ENCODE results near the gene ROR2.
A peak's percentile ranks its signal among the peaks of the same experiment; 100 is the strongest.
"Not testable (repeated sequence)": the region's sequence is repeated elsewhere in the genome, so short reads cannot be mapped to it uniquely, and the experiment has no call there.

ROR2 gene

DNA sequence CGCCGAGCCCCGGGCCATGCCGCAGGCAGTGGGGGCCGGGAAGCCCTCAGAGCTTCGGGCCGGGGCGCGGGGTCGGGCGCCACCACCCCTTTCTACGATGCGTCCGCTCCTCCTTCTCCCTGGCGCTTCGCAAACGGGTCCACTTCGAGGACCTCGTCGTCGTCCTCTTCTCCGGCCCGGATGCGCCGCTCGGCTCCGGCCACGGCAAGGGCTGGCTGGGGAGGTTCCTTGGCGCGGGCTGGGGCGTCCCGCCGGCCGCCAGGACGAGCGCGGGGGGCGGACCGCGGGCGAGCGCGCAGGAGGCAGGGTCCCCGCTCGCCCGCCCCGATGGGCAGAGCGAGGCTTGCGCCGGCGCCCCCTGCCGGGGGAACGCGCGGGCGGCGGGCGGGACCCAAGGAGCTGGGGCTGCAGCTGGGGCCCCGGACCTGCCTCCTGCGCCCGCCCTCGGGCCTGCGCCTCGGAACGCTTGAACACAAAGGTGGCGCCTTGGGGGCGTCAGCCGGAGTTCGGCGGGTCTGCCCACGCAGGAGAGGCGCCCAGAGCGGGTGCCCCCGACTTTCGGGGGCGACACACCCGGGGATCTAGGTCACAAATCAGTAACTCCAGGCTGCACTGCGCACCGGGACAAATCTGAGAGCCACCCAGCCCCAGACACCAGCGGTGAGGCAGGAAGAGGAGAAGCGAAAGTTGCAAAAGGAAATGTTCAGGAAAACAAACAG is at the start of gene ROR2:
TSS of gene ROR2 (minus strand) at position 283 of the 719 bp plus-strand sequence.
- peak; percentile 90 for DNase-seq (ENCODE audit: low spot score)

DNA sequence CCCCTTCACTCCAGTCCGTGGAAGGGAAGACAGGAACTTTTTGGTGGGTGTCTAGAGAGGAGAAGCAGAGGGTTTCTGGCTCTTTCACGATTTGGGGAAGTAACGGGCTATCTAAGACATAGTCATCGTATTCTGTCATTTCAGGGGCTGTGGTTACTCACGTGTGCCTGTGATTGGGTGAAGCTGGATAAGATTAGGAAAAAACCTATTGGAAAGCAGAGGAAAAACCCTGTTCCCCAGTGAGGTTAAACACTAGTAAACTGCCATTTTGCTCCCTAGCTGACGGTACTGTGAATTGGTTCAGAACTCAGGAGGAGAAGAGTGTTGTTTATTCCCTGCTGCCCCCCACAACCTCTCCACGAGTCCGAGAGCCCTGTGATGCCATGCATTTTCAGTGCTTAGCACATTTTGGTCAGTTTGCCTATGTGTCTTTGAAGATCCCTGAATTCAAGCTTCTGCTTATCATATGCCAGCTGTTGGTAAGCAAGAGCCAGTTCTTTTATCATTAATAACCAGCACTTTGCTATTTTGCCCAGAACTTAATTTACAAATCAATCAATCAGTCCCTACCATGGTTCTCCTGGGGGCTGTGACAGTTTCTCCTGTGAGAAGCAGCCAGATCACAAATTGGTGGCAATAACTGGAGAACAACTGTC is 45.1 kb upstream of the ROR2 start:
- DNase-seq (ENCODE audit: low spot score): no peak

DNA sequence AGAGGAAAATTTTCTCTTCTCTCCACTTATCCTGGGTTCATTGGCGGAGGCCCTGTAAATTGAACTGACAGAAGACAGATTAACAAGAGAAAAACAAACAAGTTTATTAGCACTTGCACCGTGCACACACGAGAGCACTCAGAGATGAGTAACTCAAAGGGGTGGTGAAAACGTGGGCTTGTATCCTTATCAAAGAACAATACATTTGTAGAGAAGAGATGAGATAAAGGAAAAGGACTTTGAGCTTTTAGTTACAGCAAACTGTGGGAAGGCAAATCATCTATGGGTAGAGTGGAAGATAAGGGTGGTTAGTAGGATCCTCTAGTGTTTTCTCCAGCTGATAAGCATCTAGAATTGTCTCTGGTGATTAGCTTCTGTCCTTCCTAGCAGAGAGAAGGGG is 44.4 kb upstream of the ROR2 start:
- DNase-seq (ENCODE audit: low spot score): no peak

DNA sequence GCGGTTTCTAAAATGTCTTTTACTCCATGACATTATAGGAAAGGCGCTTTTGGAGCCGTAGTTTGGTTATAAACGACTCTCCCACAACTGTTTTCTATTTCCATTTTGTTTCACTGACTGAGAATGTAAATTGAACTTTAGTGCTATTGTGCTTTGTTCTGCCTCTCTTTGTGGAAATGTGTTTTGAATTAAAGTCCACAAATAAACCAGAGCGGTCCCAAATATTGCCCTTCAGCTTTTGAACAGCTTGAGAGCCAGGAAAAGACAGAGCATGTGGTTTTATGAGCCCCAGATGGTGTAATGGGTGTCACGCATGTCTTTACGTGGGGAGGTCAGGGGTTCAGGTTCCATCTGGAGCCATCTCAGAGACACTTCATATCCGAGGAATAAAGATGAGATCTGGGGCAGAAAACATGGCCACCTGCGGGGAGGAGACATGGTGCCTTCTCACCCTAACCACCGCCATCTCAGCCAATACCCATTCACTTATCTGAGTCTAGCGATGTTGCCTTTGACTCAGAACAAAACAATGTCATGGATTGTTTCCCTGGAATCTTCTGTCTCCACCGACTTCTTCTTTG is 42.5 kb upstream of the ROR2 start:
- peak; percentile 90 for DNase-seq (ENCODE audit: low spot score)

DNA sequence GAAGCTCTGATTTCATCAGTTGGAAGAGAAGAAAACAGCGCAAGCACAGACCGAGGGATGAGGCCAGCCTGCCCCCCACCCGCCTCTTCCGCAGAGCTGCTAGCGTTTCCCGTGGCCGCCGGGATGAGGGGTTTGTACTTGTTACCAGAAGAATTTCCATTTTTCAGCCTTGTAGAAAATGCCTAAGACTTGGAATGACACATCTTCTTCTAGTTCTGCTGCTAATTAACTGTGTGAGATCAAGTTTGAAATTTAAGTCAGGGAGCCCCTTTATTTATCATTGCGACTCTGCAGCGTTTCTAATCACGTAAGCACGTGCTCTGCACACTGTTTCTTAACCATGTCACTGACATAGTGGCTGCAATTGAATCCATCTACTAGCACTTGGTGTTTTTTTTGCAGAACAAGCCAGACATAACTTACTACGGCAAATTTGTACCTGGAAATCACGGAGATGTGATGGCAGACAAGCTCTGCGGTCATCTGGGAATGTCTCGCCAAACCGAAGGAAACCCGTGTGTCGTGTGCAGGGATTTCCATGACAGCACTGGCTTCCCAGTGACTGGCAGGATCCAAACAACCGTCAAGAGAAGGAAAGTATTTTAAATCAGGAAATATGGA is 41.8 kb upstream of the ROR2 start:
- DNase-seq (ENCODE audit: low spot score): peak; percentile 65

DNA sequence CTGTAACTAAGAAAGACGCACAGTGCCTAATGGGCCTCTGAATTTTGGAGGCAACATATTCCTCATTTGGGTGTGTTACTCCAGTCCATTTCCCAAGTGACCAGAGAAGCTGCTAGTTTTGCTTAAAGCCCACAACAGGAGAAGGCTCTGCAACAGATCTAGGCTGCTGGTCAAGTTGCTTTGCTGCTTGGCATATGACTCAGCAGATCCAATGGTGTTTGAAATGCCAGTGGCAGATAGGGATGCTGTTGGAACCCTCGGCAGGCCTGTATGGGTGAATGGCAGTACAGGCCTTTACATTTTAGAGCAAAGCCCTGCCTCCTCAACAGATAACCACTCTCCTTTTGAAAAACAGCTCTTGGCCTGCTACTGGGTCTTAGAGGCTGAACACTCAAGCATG is 36.2 kb upstream of the ROR2 start:
- no peak for DNase-seq (ENCODE audit: low spot score)

DNA sequence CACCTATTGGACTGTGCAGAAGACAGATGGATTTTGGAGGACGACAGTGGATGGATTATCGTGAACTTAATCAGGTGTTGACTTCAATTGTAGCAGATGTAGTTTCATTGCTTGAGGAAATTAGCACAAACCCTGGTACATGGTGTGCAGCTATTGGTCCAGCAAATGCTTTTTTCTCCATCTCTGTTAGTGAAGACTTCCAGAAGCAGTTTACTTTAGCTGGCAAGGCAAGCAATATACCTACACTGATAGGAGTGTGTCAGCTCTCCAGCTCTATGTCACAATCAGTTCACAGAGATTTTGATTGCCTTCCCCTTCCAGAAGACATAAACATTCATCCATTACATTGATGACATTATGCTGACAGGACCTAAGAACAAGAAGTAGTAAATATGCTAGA is 35.7 kb upstream of the ROR2 start:
- DNase-seq (ENCODE audit: low spot score): no peak

DNA sequence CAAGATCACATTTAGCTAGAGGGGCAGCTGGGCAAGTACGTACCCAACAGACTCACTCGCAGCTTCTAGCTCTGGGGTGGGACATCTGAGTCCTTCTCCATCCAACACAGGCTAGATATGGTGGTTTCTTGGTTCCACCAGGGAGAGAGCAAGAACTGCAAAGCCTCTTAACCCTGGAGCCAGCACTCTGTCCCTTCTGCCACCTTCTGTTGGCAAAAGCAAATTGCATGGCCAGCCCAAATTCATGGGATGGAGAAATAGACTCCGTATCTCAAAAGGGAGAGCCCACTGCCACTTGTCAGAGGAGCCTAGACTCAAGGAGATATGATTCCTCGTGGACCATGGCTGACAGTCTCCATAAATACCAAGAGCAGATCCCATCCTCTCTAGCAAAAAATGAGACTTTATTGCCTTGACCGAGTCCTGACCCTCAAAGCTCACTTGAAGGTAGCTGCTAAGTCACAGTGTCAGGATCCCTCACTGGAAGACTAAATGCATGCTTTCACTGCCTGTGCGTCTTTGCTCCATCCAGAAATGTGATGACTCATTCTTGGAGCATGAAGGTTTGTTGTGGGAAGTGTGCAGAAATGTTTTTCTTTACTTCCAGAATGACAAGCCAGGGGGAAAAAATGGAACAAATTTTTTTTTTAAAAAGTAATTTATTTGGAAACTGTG is 28.8 kb upstream of the ROR2 start:
- DNase-seq (ENCODE audit: low spot score): peak; percentile 85

DNA sequence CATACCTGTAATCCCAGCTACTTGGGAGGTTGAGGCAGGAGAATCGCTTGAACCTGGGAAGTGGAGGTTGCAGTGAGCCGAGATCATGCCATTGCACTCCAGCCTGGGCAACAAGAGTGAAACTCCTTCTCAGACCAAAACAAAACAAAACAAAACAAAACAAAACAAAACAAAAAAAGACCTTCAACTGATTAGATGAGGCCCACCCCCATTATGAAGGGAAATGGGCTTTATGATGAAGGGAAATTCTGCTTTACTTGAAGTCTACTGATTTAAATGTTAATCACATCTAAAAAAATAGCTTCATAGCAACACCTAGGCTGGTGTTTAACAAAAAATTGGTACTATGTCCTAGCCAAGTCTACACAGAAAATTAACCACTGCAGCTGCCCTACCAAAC is 25.2 kb upstream of the ROR2 start:
- not testable (repeated sequence) for DNase-seq (ENCODE audit: low spot score)

DNA sequence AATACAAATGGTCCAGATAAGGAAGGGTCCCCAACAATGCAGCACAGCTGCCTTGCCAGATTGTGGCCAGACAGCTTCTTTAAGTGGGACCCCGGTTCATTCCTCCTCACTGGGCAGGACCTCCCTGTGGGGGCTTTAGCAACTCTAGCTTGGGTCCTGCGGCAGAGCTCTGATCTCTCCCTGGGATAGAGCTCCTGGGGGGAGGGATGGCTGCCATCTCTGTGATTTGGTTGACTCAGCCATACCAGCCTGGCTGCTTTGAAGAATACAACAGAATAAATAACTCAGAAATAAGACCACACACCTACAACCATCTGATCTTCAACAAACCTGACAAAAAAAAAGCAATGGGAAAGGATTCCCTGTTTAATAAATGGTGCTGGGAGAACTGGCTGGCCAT is 22.7 kb upstream of the ROR2 start:
- DNase-seq (ENCODE audit: low spot score): no peak

DNA sequence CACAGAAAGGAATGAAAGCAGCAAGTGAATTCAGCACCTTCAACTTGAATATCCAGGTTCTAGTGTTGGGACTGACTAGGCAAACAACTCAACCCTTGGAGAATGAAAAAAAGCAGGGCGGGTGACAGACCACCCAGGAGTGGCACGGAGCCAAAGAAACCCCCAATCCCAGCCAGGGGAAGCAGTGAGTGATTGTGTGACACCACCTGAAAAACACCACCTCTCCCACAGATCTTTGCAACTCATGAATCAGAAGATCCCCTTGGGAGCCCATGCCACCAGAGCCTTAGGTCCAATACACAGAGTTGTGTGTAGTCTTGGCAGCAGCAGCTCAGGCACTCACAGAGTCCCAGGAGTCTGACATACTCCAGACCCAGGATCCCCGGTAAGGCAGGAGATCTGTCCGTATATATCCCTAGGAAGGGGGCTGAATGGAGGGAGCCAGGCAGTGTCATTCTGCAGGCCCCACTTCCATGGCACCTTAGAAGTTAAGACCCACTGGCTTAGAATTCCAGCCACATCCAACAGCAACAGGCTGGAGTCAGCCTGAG is 22.1 kb upstream of the ROR2 start:
- no peak for DNase-seq (ENCODE audit: low spot score)

DNA sequence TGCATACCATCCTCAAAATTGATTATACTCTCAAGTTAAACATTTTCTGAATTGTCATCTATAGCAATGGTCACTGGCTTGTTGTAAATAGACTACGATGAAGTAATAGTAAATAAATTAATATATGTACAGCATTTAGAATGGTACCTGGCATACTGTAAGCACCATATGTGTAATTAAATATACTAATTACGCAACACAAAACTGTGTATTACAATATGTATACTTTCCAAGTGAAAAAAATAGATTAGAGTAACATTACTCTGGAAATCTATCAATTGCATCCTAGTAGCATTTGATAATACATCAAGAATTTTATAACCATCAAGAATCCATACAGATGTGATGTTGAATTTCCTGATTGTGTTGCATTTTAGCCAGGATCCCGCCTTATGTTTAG is 17.2 kb upstream of the ROR2 start:
- no peak for DNase-seq (ENCODE audit: low spot score)

DNA sequence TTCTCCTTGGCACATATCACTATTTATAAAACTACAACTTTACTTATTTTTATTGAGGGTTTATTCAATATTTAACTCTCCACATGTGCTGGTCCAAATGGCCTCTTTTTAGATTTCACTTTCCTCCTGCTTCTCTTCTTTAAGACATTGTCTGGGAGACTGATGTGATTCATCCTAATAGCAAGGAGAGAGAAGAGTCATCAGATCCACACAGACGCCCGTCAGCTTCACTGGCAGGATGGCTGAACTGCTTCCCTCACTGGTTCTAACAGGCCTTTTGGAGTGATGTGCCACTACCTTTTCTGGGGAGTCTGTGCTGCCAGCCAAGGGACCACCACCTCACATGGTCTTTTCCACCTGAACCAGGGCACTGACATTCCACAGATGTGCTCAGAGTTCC is 16.5 kb upstream of the ROR2 start:
- peak; percentile 64 for DNase-seq (ENCODE audit: low spot score)

DNA sequence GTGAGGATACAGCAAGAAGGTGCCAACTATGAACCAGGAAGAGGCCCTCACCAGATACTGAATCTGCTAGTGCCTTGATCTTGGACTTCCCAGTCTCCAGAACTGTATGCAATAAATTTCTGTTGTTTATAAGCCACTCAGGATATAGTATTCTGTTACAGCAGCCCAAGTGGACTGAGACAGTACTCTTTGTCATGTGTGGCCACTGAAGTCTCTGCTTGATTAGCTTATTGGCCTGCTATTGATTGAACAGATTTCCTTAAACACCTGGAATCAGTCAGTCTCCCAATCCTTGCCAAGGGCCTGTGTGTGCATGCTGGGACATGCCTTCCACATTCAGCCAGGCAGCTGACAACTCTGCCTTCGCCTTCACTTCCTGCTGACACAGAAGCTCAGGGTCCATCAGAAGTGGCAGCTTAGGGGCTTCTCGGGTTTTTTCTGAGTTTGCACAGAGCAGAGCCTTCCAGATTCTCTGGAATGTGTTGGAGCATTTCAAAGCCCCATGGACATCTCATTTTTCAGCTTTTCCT is 13.7 kb upstream of the ROR2 start:
- DNase-seq (ENCODE audit: low spot score): no peak

DNA sequence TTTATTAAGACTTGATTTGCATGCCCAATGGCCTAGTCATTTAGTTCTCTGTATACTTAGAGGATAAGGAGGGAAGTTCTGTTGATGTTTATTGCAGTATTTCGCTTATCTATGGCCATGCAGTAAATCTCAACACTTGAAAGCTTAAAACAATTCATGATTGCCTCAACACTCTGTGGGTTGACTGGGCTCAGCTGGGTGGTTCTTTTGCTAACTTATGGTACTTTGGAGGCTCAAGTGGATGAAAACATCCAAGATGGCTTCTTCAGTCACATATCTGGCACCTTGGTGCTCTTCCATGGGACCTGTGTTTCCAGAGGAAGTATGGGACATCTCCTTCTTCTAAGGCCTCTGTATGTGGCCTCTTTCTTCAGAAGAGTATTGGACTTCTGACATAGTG is 10.3 kb upstream of the ROR2 start:
- DNase-seq (ENCODE audit: low spot score): no peak

DNA sequence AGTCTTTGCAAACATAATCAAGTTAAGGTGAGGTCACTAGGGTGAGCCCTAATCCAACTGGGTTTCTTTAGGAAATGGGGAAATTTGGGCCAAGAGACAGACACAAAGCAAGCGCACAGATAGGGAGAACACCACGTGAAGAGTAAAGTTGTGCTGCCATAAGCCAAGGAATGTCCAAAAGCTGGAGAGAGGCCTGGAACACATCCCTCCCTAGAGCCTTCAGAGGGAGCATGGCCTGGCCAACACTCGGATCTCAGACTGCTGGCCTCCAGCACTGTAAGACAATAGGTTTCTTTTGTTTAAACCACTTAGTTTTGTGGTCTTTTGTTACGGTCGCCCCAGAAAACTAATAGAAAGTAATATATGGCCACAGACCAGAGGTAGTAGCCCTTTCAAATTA is 8.1 kb upstream of the ROR2 start:
- DNase-seq (ENCODE audit: low spot score): no peak

DNA sequence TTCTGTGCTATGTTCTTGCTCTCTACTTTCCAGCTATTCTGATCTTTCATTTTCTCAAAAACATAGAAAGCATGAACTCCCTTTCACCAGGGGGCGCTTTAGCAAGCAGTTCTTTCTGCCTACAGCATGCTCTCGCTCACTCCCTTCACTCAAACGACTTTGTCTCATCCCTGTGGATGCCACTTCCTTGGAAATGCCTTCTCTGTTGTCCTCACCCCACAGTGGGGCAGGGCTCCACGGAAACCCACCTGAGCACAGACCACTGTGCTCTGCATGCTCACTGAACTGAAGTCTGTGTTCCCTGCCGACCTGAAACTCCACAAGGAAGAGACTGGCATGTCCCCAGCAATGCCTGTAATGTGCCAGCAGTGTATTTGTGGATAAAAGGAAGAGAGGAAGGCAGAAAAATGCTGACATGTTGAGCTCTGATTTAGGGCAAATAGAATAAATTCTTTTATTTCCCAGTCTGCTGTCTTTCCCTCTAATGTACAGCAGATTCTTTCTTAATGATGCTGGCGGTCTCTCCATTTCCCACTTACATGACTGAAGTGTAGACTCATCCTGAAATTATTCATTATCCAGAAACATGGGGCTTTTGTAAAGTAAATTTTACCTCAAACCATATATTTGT is 4.9 kb upstream of the ROR2 start:
- DNase-seq (ENCODE audit: low spot score): peak; percentile 83

DNA sequence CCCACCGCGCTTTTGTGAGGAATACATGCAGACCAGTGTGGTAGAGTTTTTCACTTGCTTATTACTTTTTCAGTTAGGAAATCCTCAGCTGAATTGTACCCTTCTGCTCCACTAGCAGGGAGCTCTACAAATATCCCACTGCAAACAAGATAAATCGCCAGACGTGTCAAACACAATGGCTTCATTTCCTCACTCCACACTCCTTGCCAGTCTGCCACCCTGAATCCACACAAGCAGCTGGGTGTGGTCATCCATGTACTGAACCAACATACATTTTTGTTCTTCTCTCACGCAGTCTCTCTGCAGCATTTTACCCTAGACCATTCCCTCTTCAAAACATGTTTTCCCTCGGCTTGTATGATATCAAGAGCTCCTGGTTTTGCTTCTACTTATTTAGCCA is 3.7 kb upstream of the ROR2 start:
- DNase-seq (ENCODE audit: low spot score): no peak

DNA sequence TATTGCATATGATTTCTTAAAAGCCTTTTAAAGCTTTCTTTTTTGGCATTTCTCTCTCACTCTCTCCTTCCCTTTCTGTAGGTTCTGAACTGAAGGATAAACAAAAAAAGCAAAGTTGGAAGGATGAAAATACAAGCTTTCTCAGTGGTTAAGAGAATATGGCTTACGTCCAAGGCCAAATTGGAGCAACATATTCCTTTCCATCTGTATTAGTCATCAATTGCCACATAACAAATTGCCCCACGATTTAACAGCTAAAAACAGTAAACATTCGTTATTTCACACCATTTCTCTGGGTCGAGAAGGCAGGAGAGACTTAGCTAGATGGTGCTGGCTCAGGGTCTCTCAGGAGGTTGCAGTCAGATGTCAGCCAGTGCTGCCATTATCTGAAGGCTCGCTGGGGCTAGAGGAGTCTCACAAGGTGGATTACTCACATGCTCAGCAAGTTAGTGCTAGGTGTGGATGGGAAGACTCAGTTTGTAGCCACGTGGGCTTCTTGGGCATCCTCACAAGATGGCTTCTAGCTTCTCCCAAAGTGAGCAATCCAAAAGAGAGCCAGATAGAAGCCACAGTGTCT is 2.0 kb upstream of the ROR2 start:
- DNase-seq (ENCODE audit: low spot score): no peak

DNA sequence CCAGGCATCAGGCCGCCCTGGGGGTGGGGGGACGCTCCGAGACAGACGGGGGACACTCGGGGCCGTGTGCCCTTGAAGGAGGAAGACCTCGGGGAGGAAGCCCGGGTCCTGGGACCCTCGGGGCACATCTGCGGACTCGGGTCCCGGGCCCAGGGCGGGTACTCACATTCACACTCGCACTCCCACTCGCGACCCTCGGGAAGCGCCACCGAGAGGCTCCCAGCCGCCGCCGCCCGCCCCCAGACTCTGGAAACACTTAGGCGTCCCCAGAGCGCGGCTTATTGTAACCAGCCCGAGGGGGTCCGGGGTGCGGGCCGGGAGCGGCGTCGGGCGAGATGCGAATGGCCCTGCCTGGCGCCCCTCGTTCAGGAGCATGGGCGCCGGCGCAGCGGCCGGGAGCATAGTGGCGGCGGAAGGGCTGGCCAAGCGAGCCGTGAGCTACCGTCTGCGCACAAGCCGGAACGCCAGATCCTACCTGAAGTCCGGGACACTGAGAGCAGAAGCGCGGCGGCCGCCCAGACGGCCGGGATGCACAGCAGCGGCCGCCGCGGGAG is 559 bp downstream of the ROR2 start:
- peak; percentile 26 for DNase-seq (ENCODE audit: low spot score)
